Naive thymus-derived CD4-positive, alpha-beta T cell (primary cell): ENCODE measurements around the gene RGS17. TPM values are rescaled to one million over a fixed set of nuclear protein-coding genes. Genes with fewer than 3 reads are reported as not detected.

Experiments
- ATAC-seq: fragments of 150-1000 bp; cut with Tn5 transposase; 2 replicates; pipeline ENCODE4 v1.10.0; 2021; ENCODE audit warnings: mild to moderate bottlenecking, moderate library complexity
- CTCF ChIA-PET: fragments of 350-600 bp; sonication (Branson Sonifier 250); formaldehyde crosslinking; loops from one replicate; lab custom pipeline; 2021; ENCODE audit warnings: antibody characterized with exemption; lab: Charles Lee
- POLR2A ChIA-PET: fragments of 350-600 bp; sonication (Branson Sonifier 250); formaldehyde crosslinking; loops from one replicate; lab custom pipeline; 2021; ENCODE audit warnings: antibody characterized with exemption, inconsistent platforms; lab: Charles Lee
- DNase-seq, 9 donors: peaks; one replicate each; pipeline versions ENCODE4 v3.0.0 to v3.0.0-alpha.2; 2020 to 2022; ENCODE audit warnings: mixed read lengths in 1 of 9
- H3K27ac ChIP-seq: one replicate; pipeline ENCODE4 v1.7.0; 2013; ENCODE audit warnings: mild to moderate bottlenecking, low read depth, low read length, moderate library complexity
- H3K27me3 ChIP-seq, 2 donors: one replicate each; pipeline ENCODE4 v1.7.0; 2013; ENCODE audit warnings: low read length in 2 of 2, mild to moderate bottlenecking in 2 of 2, moderate library complexity in 2 of 2; ENCODE audit not compliant: control insufficient read depth in 2 of 2, insufficient read depth in 2 of 2
- H3K36me3 ChIP-seq, 3 experiments: 1 replicate in 2 of 3; 2 replicates in 1 of 3; pipeline ENCODE4 v1.7.0; 2013; ENCODE audit warnings: low read length in 3 of 3, mild to moderate bottlenecking in 3 of 3, moderate library complexity in 1 of 3; ENCODE audit not compliant: insufficient read depth in 3 of 3, control insufficient read depth in 2 of 3
- H3K4me1 ChIP-seq, 2 donors: one replicate each; pipeline ENCODE4 v1.7.0; 2013; ENCODE audit warnings: low read length in 2 of 2, mild to moderate bottlenecking in 2 of 2, moderate library complexity in 1 of 2; ENCODE audit not compliant: control insufficient read depth in 2 of 2, insufficient read depth in 2 of 2
- H3K4me3 ChIP-seq: 2 replicates; pipeline ENCODE4 v1.7.0; 2013; ENCODE audit warnings: mild to moderate bottlenecking, low read length
- H3K9me3 ChIP-seq, 3 experiments: 1 replicate in 2 of 3; 2 replicates in 1 of 3; pipeline ENCODE4 v1.7.0; 2013; ENCODE audit warnings: low read length in 3 of 3; ENCODE audit not compliant: control insufficient read depth in 2 of 3
- H3K27ac Mint-ChIP-seq, 9 donors: one replicate each; pipeline ENCODE4 v1.8.0; 2020 to 2022; ENCODE audit warnings: mixed read lengths in 9 of 9, mild to moderate bottlenecking in 8 of 9, moderate library complexity in 5 of 9, inconsistent platforms in 2 of 9
- H3K27me3 Mint-ChIP-seq, 5 donors: one replicate each; pipeline ENCODE4 v1.8.0; 2021 to 2022; ENCODE audit warnings: mixed read lengths in 5 of 5, mild to moderate bottlenecking in 1 of 5
- H3K36me3 Mint-ChIP-seq, 5 donors: one replicate each; pipeline ENCODE4 v1.8.0; 2020 to 2022; ENCODE audit warnings: mixed read lengths in 5 of 5, mild to moderate bottlenecking in 3 of 5, inconsistent platforms in 1 of 5
- H3K4me1 Mint-ChIP-seq, 7 donors: one replicate each; pipeline ENCODE4 v1.8.0; 2020 to 2022; ENCODE audit warnings: mixed read lengths in 7 of 7, mild to moderate bottlenecking in 3 of 7, inconsistent platforms in 1 of 7
- H3K4me3 Mint-ChIP-seq, 10 donors: one replicate each; pipeline ENCODE4 v1.8.0; 2020 to 2022; ENCODE audit warnings: mild to moderate bottlenecking in 10 of 10, mixed read lengths in 10 of 10, moderate library complexity in 6 of 10, inconsistent platforms in 2 of 10
- H3K9me3 Mint-ChIP-seq, 11 donors: one replicate each; pipeline ENCODE4 v1.8.0; 2020 to 2022; ENCODE audit warnings: mixed read lengths in 11 of 11, mild to moderate bottlenecking in 4 of 11, inconsistent platforms in 1 of 11, moderate library complexity in 1 of 11
- intact Hi-C, 2 donors: fragments of 100-400 bp; cut with micrococcal nuclease; formaldehyde crosslinking; loops; one replicate each; pipeline ENCODE4 v1.15.1; 2023
- polyA plus RNA-seq, 2 donors: library from polyadenylated mRNA; unstranded; fragments of 300-500 nt; fragmentation: Illumina TruSeq; gene quantifications; one replicate each; pipeline ENCODE4 v1.2.3, GENCODE V29; 2021
- total RNA-seq, 6 experiments: library from RNA in 5 of 6; stranded (reverse) in 5 of 6; gene quantifications; 1 replicate in 5 of 6; 2 replicates in 1 of 6; pipeline ENCODE4 v1.2.3 and lab custom pipeline; 2021 to 2026

Gene RGS17
- total and polyA plus RNA-seq, 7 experiments from 2014 or later, result 0.39 TPM; not detected in 6

DNA sequence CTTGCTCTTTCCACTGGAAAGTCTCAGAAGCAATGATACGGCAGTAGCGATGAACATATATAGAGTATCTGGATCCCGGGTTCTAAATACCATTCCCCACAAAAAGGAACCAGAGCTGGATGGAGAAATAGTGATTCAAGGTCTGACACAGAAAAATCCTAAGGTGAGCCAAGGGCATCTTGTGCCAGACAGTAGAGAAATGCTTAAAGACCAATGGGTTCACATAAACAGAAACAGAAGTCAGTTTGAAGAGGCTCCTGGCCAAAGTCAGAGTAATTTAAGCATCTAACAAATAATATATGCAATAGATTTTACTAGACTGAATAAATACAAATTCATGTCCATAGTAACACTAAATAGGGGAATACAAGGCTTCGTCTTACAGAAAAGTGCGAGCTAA is 54.7 kb downstream of the RGS17 start:
- intact Hi-C loops, result no loop called here
- ChIA-PET CTCF (no interaction called here), POLR2A (no interaction called here)
- Histone ChIP-seq H3K9me3 (no peaks in the 10 kb centered on the region), H3K4me3 (no peak overlapping the region), H3K27me3 (no peaks in the 10 kb centered on the region), H3K4me1 (no peaks in the 10 kb centered on the region), H3K36me3 (no peaks in the 10 kb centered on the region), H3K27ac (no peak overlapping the region)
- DNase-seq, result no peak
- Mint-ChIP-seq H3K27me3 (peaks cover 0 to 17% (median 9%) of the 10 kb centered on the region in 5 donors), H3K36me3 (no peaks in the 10 kb centered on the region), H3K4me1 (peaks cover 0 to 2% (median 0%) of the 10 kb centered on the region in 7 donors), H3K9me3 (no peaks in the 10 kb centered on the region), H3K4me3 (no peak overlapping the region), H3K27ac (no peak overlapping the region)
- no peak for ATAC-seq

DNA sequence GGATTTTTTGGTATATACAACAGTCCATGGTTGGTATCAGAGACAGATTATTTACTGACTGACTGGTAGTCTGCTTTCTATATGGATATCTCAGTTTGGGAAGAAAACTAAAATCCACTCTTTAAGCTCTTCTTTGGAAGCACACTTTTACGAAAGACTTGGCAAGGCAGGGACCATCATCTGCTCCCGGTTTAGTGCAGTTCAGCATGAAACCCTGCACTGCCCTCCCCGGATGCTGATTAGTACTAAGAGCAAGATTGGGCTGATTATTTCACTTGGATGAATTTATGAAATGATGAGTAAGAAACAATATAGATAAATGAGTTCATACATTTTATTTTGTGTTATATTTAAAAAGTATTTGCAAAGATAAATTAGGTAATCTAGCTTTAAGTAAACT is 56.3 kb downstream of the RGS17 start:
- DNase-seq, result no peak
- H3K36me3 Mint-ChIP-seq, result no peaks in the 10 kb centered on the region
- Histone ChIP-seq H3K27ac (no peak overlapping the region), H3K27me3 (no peaks in the 10 kb centered on the region), H3K4me3 (no peak overlapping the region), H3K9me3 (no peaks in the 10 kb centered on the region), H3K36me3 (no peaks in the 10 kb centered on the region), H3K4me1 (no peaks in the 10 kb centered on the region)
- H3K27ac Mint-ChIP-seq, result no peak overlapping the region
- no peak overlapping the region for H3K4me3 Mint-ChIP-seq
- POLR2A ChIA-PET, result no interaction called here
- intact Hi-C loops, result no loop called here
- H3K4me1 Mint-ChIP-seq, result peaks cover 0 to 3% (median 0%) of the 10 kb centered on the region in 7 donors
- CTCF ChIA-PET, result no interaction called here
- no peak for ATAC-seq
- H3K27me3 Mint-ChIP-seq, result peaks cover 0 to 11% (median 5%) of the 10 kb centered on the region in 5 donors
- H3K9me3 Mint-ChIP-seq, result no peaks in the 10 kb centered on the region

DNA sequence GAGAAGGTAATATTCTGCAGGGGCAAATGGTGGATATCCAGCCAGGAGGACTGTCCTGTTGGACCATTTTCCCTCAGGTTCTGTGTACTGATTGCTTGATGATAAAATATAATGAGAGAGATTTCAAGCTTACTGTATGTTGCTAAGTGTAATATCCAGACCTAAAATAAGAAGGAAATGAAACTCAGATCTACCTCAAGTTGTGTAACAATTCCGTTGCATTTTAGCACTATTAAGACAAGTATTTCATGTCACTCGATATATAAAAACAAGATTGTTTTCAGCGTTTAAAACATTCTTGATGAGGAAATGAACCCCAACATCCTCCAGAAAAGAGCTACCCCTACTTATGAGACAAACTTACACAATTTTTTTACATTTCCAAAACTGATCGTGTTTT is 57.2 kb downstream of the RGS17 start:
- intact Hi-C loops, result no loop called here
- H3K4me1 Mint-ChIP-seq, result peaks cover 0 to 3% (median 0%) of the 10 kb centered on the region in 7 donors
- POLR2A ChIA-PET, result no interaction called here
- H3K36me3 Mint-ChIP-seq, result no peaks in the 10 kb centered on the region
- H3K27ac Mint-ChIP-seq, result no peak overlapping the region
- no peak for DNase-seq
- H3K4me1 ChIP-seq, result no peaks in the 10 kb centered on the region
- no peak overlapping the region for H3K27ac ChIP-seq
- ATAC-seq, result no peak
- no peaks in the 10 kb centered on the region for H3K27me3 ChIP-seq
- no peak overlapping the region for H3K4me3 Mint-ChIP-seq
- no peaks in the 10 kb centered on the region for H3K36me3 ChIP-seq
- H3K4me3 ChIP-seq, result no peak overlapping the region
- no peaks in the 10 kb centered on the region for H3K9me3 ChIP-seq
- CTCF ChIA-PET, result no interaction called here
- peaks cover 0 to 4% (median 0%) of the 10 kb centered on the region in 11 donors for H3K9me3 Mint-ChIP-seq
- H3K27me3 Mint-ChIP-seq, result peaks cover 0 to 14% (median 5%) of the 10 kb centered on the region in 5 donors

DNA sequence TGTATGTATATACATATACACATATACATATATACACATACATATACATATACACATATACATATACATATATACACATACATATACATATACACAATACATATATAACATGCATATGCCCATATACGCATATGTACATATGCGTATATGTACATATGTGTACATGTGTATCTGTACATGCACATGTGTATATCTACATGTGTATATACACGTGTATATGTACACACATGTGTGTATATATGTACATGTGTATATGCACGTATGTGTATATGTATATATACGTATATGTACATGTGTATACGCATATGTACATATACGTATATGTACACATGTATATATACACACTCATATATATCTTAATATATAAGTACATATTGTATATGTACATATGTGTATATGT is 60.3 kb downstream of the RGS17 start:
- Mint-ChIP-seq H3K4me1 (peaks cover 0 to 3% (median 0%) of the 10 kb centered on the region in 7 donors), H3K27ac (no peak overlapping the region), H3K9me3 (peaks cover 0 to 11% (median 0%) of the 10 kb centered on the region in 11 donors), H3K36me3 (no peaks in the 10 kb centered on the region), H3K4me3 (no peak overlapping the region), H3K27me3 (peaks cover 0 to 23% (median 3%) of the 10 kb centered on the region in 5 donors)
- ChIA-PET CTCF (no interaction called here), POLR2A (no interaction called here)
- Histone ChIP-seq H3K4me1 (no peaks in the 10 kb centered on the region), H3K27ac (no peak overlapping the region), H3K27me3 (no peaks in the 10 kb centered on the region), H3K9me3 (no peaks in the 10 kb centered on the region), H3K4me3 (no peak overlapping the region), H3K36me3 (no peaks in the 10 kb centered on the region)
- no peak for DNase-seq
- ATAC-seq, result no peak
- intact Hi-C loops, result no loop called here

DNA sequence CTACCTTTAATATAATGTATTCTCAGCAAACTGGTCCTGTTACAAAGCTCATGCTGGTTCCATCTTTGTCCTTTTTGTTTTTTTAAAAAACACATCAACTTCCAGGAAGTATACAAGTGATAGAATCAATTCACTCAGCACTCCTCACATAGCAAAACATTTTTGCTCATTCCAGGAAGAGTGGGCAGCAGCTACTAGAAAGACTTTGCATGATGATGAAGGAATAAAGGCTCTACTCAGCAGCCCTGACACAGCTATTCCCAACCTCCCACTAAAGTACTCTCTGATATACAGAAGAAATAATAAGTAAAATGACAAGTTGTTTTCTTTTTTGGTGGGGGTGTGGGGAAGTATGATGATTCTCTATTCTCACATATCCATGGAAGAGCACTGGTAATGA is 61.2 kb downstream of the RGS17 start:
- ChIA-PET POLR2A (no interaction called here), CTCF (no interaction called here)
- Histone ChIP-seq H3K4me1 (no peaks in the 10 kb centered on the region), H3K9me3 (no peaks in the 10 kb centered on the region), H3K4me3 (no peak overlapping the region), H3K36me3 (no peaks in the 10 kb centered on the region), H3K27me3 (no peaks in the 10 kb centered on the region), H3K27ac (no peak overlapping the region)
- Mint-ChIP-seq H3K9me3 (peaks cover 0 to 14% (median 2%) of the 10 kb centered on the region in 11 donors), H3K4me3 (no peak overlapping the region), H3K4me1 (peaks cover 0 to 3% (median 0%) of the 10 kb centered on the region in 7 donors), H3K36me3 (no peaks in the 10 kb centered on the region), H3K27me3 (peaks cover 0 to 25% (median 8%) of the 10 kb centered on the region in 5 donors), H3K27ac (no peak overlapping the region)
- ATAC-seq, result no peak
- no peak for DNase-seq
- intact Hi-C loops, result no loop called here

DNA sequence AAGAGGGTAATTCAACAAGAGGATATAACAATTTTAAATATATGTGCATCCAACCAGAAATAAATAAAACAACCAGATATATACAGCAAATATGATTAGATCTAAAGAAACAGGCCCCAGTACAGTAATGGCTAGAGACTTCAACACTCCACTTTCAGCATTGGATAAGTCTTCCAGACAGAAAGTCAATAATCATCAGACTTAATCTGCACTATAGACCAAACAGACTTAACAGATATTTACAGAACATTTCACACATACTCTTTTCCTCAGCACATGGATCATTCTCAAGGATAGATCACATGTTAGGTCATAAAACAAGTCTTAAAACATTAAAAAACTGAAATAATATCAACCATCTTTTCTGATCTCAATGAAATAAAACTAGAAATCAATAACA is 65.9 kb downstream of the RGS17 start:
- intact Hi-C loops, result no loop called here
- Histone ChIP-seq H3K4me1 (no peaks in the 10 kb centered on the region), H3K27me3 (no peaks in the 10 kb centered on the region), H3K9me3 (no peaks in the 10 kb centered on the region), H3K27ac (no peak overlapping the region), H3K4me3 (no peak overlapping the region), H3K36me3 (no peaks in the 10 kb centered on the region)
- H3K4me3 Mint-ChIP-seq, result no peak overlapping the region
- POLR2A ChIA-PET, result no interaction called here
- no peak overlapping the region for H3K27ac Mint-ChIP-seq
- peaks cover 0 to 42% (median 34%) of the 10 kb centered on the region in 5 donors for H3K27me3 Mint-ChIP-seq
- DNase-seq (no peak), ATAC-seq (no peak)
- CTCF ChIA-PET, result no interaction called here
- peaks cover 0 to 31% (median 9%) of the 10 kb centered on the region in 11 donors for H3K9me3 Mint-ChIP-seq
- peaks cover 0 to 9% (median 0%) of the 10 kb centered on the region in 5 donors for H3K36me3 Mint-ChIP-seq
- H3K4me1 Mint-ChIP-seq, result peaks cover 0 to 1% (median 0%) of the 10 kb centered on the region in 7 donors

DNA sequence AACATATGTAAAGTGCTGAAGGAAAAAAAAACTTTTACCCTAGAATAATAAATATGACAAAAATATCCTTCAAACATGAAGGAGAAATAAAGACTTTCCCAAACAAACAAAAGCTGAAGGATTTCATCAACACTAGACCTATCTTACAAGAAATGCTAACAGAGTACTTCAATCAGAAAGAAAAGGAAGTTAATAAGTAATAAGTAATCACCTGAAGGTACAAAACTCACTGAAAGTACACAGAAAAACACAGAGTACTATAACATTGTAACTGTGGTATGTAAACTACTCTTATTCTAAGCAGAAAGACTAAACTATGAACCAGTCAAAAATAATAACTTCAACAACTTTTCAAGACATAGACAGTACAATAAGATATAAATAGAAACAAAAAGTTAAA is 67.1 kb downstream of the RGS17 start:
- Mint-ChIP-seq H3K4me1 (no peaks in the 10 kb centered on the region), H3K4me3 (no peak overlapping the region), H3K27me3 (peaks cover 0 to 42% (median 36%) of the 10 kb centered on the region in 5 donors), H3K36me3 (peaks cover 0 to 9% (median 0%) of the 10 kb centered on the region in 5 donors), H3K9me3 (peaks cover 0 to 31% (median 9%) of the 10 kb centered on the region in 11 donors), H3K27ac (no peak overlapping the region)
- CTCF ChIA-PET, result no interaction called here
- Histone ChIP-seq H3K27me3 (no peaks in the 10 kb centered on the region), H3K27ac (no peak overlapping the region), H3K4me3 (no peak overlapping the region), H3K4me1 (no peaks in the 10 kb centered on the region), H3K36me3 (no peaks in the 10 kb centered on the region), H3K9me3 (no peaks in the 10 kb centered on the region)
- intact Hi-C loops, result no loop called here
- ATAC-seq (no peak), DNase-seq (no peak)
- POLR2A ChIA-PET, result no interaction called here
